Measurements from ENCODE around the gene ABAT.
"Not testable (repeated sequence)": the region's sequence is repeated elsewhere in the genome, so short reads cannot be mapped to it uniquely, and the experiment has no call there.

ABAT gene

GRCh38 chr16:8795091-8795490 is 120.7 kb downstream of the ABAT start:
- DNase-seq, result no peak

GRCh38 chr16:8795818-8796217 is 121.4 kb downstream of the ABAT start:
- DNase-seq, result no peak

GRCh38 chr16:8796469-8797363 is 122.3 kb downstream of the ABAT start:
- DNase-seq, result no peak

- peak; percentile 98 for DNase-seq
Measured at GRCh38 chr16:8797364-8798173, 123.2 kb downstream of the ABAT start, which contains the start of the genes PMM2 and TMEM186. Gene PMM2 (plus strand): TSS chr16:8797839. CDS start chr16:8797883, 44 bp downstream. Gene TMEM186 (minus strand): TSS chr16:8797639. CDS start chr16:8797614, 25 bp downstream.

- DNase-seq, result no peak
Measured at GRCh38 chr16:8798174-8798527, 123.7 kb downstream of the ABAT start.

- no peak for DNase-seq
Measured at GRCh38 chr16:8798535-8799157, 124.2 kb downstream of the ABAT start.

GRCh38 chr16:8801701-8802100 is 127.3 kb downstream of the ABAT start:
- DNase-seq, result no peak

- not testable (repeated sequence) for DNase-seq
Measured at GRCh38 chr16:8803733-8804132, 129.3 kb downstream of the ABAT start.

GRCh38 chr16:8804313-8804712 is 129.9 kb downstream of the ABAT start:
- no peak for DNase-seq

GRCh38 chr16:8806272-8806983 is 132.0 kb downstream of the ABAT start:
- no peak for DNase-seq

GRCh38 chr16:8807189-8807588 is 132.8 kb downstream of the ABAT start:
- no peak for DNase-seq

GRCh38 chr16:8808009-8808408 is 133.6 kb downstream of the ABAT start:
- DNase-seq, result no peak

- no peak for DNase-seq
Measured at GRCh38 chr16:8808613-8809353, 134.4 kb downstream of the ABAT start.

- DNase-seq, result no peak
Measured at GRCh38 chr16:8812162-8812843, 137.9 kb downstream of the ABAT start.

GRCh38 chr16:8814095-8814806 is 139.8 kb downstream of the ABAT start:
- DNase-seq, result no peak

GRCh38 chr16:8816967-8817655 is 142.7 kb downstream of the ABAT start:
- DNase-seq, result no peak

- no peak for DNase-seq
Measured at GRCh38 chr16:8818504-8819270, 144.3 kb downstream of the ABAT start.

GRCh38 chr16:8819411-8820034 is 145.1 kb downstream of the ABAT start:
- peak; percentile 31 for DNase-seq

- DNase-seq, result no peak
Measured at GRCh38 chr16:8822403-8822802, 148.0 kb downstream of the ABAT start.

All from NCI-H82 (cell line).